ENCODE measurements around the gene PRKG2.

DNA sequence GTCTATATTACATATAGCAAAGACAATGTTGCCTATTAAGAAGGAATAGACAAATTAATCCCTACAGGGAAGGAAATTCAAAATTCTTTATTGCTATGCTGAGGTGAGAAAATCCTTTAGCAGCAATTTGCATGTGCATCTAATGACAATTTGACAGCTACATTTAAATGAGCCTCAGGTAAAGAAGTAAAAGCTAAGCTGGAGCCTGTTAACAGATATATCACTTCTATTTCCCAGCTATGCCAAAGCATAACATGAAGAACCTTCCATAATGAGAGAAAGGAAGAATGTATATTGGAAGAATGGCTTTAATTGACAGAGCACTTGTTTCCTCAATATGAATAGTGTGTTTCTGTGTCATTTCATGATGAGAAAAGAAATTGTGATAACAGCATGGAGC is 112.9 kb downstream of the PRKG2 start:
- no peak for TF ChIP-seq EZH2 (IDR thresholded peaks at IDR 0.05)
- TF ChIP-seq POLR2AphosphoS5 (IDR thresholded peaks at IDR 0.05; ENCODE audit: borderline replicate concordance, low read depth, low read length), result no peak
- TF ChIP-seq FOXP2 (optimal IDR thresholded peaks at IDR 0.05; ENCODE audit: control extremely low read depth, extremely low read length, insufficient read depth), result no peak

All from SK-N-MC (cell line).